ENCODE results near the gene PTCHD4. TPM values are rescaled to one million over a fixed set of nuclear protein-coding genes. Genes with fewer than 3 reads are reported as not detected.
A peak's percentile ranks its signal among the peaks of the same experiment; 100 is the strongest.

Gene PTCHD4
- total RNA-seq, 1 donor from 2014 or later: 19.2 TPM

- DNase-seq (ENCODE audit: low read depth): no peak
Measured at GRCh38 chr6:48100588-48100895, 10.5 kb downstream of the PTCHD4 start.

GRCh38 chr6:48099713-48100587 is 11.0 kb downstream of the PTCHD4 start:
- DNase-seq (ENCODE audit: low read depth): no peak

- peak; percentile 44 for DNase-seq (ENCODE audit: low read depth)
Measured at GRCh38 chr6:48098923-48099322, 12.1 kb downstream of the PTCHD4 start.

- peak; percentile 25 for DNase-seq (ENCODE audit: low read depth)
Measured at GRCh38 chr6:48092550-48093217, 18.3 kb downstream of the PTCHD4 start.

- DNase-seq (ENCODE audit: low read depth): no peak
Measured at GRCh38 chr6:48090546-48090945, 20.5 kb downstream of the PTCHD4 start.

- peak; percentile 42 for DNase-seq (ENCODE audit: low read depth)
Measured at GRCh38 chr6:48087448-48087847, 23.5 kb downstream of the PTCHD4 start.

- no peak for DNase-seq (ENCODE audit: low read depth)
Measured at GRCh38 chr6:48086187-48086586, 24.8 kb downstream of the PTCHD4 start.

- no peak for DNase-seq (ENCODE audit: low read depth)
Measured at GRCh38 chr6:48085131-48085741, 25.8 kb downstream of the PTCHD4 start.

- DNase-seq (ENCODE audit: low read depth): no peak
Measured at GRCh38 chr6:48084201-48084600, 26.8 kb downstream of the PTCHD4 start.

- no peak for DNase-seq (ENCODE audit: low read depth)
Measured at GRCh38 chr6:48080227-48081009, 30.6 kb downstream of the PTCHD4 start.

GRCh38 chr6:48078120-48078519 is 32.9 kb downstream of the PTCHD4 start:
- DNase-seq (ENCODE audit: low read depth): no peak

- DNase-seq (ENCODE audit: low read depth): no peak
Measured at GRCh38 chr6:48075181-48075580, 35.8 kb downstream of the PTCHD4 start.

GRCh38 chr6:48073976-48074767 is 36.8 kb downstream of the PTCHD4 start:
- DNase-seq (ENCODE audit: low read depth): no peak

- no peak for DNase-seq (ENCODE audit: low read depth)
Measured at GRCh38 chr6:48071833-48072232, 39.2 kb downstream of the PTCHD4 start.

GRCh38 chr6:48069280-48069679 is 41.7 kb downstream of the PTCHD4 start:
- no peak for DNase-seq (ENCODE audit: low read depth)

- DNase-seq (ENCODE audit: low read depth): peak; percentile 15
Measured at GRCh38 chr6:48068278-48069251, 42.4 kb downstream of the PTCHD4 start.

GRCh38 chr6:48067886-48068277 is 43.1 kb downstream of the PTCHD4 start:
- DNase-seq (ENCODE audit: low read depth): no peak

GRCh38 chr6:48067148-48067712 is 43.8 kb downstream of the PTCHD4 start:
- DNase-seq (ENCODE audit: low read depth): no peak
